H1 (cell line): ENCODE measurements around the gene YIPF2.

Experiments
- CBX5 ChIP-seq: fragments of 300-800, 300-1000 bp; sonication (generic); IDR thresholded peaks from 2 replicates; pipeline ENCODE4 v1.7.1; 2016; ENCODE audit warnings: antibody characterized with exemption, low read length, low read depth
- EP300 ChIP-seq, 2 experiments: IDR thresholded peaks; 1 replicate in 1 of 2; 2 replicates in 1 of 2; pipeline ENCODE4 v1.6.1; 2011 to 2012; ENCODE audit warnings: low read depth in 2 of 2, low read length in 2 of 2, mild to moderate bottlenecking in 2 of 2, borderline replicate concordance in 1 of 2, inconsistent platforms in 1 of 2, moderate library complexity in 1 of 2
- EZH2 ChIP-seq: fragments of 200-600 bp; sonication (generic); IDR thresholded peaks from 2 replicates; pipeline ENCODE4 v1.7.1; 2012; ENCODE audit warnings: low read depth, mild to moderate bottlenecking, moderate library complexity, low read length, inconsistent platforms; ENCODE audit not compliant: severe bottlenecking
- FOSL1 ChIP-seq: IDR thresholded peaks from 2 replicates; pipeline ENCODE4 v1.6.1; 2011; ENCODE audit warnings: mild to moderate bottlenecking, low read depth, low read length, moderate library complexity; ENCODE audit not compliant: insufficient read depth
- MAX ChIP-seq: IDR thresholded peaks from 2 replicates; pipeline ENCODE4 v1.6.1; 2012; ENCODE audit warnings: inconsistent platforms
- POLR2A ChIP-seq, 2 experiments: IDR thresholded peaks; 1 replicate in 1 of 2; 2 replicates in 1 of 2; pipeline ENCODE4 v1.6.1; 2011; ENCODE audit warnings: low read depth in 2 of 2, low read length in 2 of 2, mild to moderate bottlenecking in 2 of 2; ENCODE audit errors: control extremely low read depth in 1 of 2
- POLR2AphosphoS5 ChIP-seq: IDR thresholded peaks from 2 replicates; pipeline ENCODE4 v1.6.1; 2011; ENCODE audit warnings: low read depth, low read length
- POU5F1 ChIP-seq: IDR thresholded peaks from 2 replicates; pipeline ENCODE4 v1.6.1; 2011; ENCODE audit warnings: low read depth, mild to moderate bottlenecking, low read length, moderate library complexity
- RFX5 ChIP-seq: IDR thresholded peaks from 2 replicates; pipeline ENCODE4 v1.6.1; 2011; ENCODE audit warnings: low read depth, low read length, improper control_type of control experiment, borderline replicate concordance
- RXRA ChIP-seq: IDR thresholded peaks from 2 replicates; pipeline ENCODE4 v1.6.1; 2011; ENCODE audit warnings: low read depth, mild to moderate bottlenecking, low read length, moderate library complexity; ENCODE audit not compliant: insufficient read depth
- SP1 ChIP-seq: IDR thresholded peaks from 2 replicates; pipeline ENCODE4 v1.6.1; 2011; ENCODE audit warnings: low read depth, low read length
- TAF1 ChIP-seq: IDR thresholded peaks from 2 replicates; pipeline ENCODE4 v1.6.1; 2011; ENCODE audit warnings: mild to moderate bottlenecking, low read depth, low read length
- TF ChIP-seq, protein P1 (sequence below), 3 experiments: IDR thresholded peaks; 1 replicate in 2 of 3; 2 replicates in 1 of 3; pipeline versions ENCODE4 v1.5.1 to v1.6.1; 2011; ENCODE audit warnings: low read length in 3 of 3, mild to moderate bottlenecking in 3 of 3, inconsistent platforms in 2 of 3, low read depth in 1 of 3, moderate library complexity in 1 of 3; ENCODE audit not compliant: insufficient read depth in 1 of 3; ENCODE audit errors: control extremely low read depth in 1 of 3
- TF ChIP-seq, protein P2 (sequence below): fragments of 300-600 bp; sonication (generic); IDR thresholded peaks from 2 replicates; pipeline ENCODE4 v1.7.1; 2012; ENCODE audit warnings: low read length, moderate library complexity, mild to moderate bottlenecking, inconsistent platforms; ENCODE audit not compliant: insufficient replicate concordance

- TF ChIP-seq, protein P1, sequence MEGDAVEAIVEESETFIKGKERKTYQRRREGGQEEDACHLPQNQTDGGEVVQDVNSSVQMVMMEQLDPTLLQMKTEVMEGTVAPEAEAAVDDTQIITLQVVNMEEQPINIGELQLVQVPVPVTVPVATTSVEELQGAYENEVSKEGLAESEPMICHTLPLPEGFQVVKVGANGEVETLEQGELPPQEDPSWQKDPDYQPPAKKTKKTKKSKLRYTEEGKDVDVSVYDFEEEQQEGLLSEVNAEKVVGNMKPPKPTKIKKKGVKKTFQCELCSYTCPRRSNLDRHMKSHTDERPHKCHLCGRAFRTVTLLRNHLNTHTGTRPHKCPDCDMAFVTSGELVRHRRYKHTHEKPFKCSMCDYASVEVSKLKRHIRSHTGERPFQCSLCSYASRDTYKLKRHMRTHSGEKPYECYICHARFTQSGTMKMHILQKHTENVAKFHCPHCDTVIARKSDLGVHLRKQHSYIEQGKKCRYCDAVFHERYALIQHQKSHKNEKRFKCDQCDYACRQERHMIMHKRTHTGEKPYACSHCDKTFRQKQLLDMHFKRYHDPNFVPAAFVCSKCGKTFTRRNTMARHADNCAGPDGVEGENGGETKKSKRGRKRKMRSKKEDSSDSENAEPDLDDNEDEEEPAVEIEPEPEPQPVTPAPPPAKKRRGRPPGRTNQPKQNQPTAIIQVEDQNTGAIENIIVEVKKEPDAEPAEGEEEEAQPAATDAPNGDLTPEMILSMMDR (IDR thresholded peaks at IDR 0.05; ENCODE audit: control extremely low read depth in 1 of 3, insufficient read depth in 1 of 3, low read depth in 1 of 3, low read length in 3 of 3), result no peak
- TF ChIP-seq MAX (no peak), RXRA (no peak), POU5F1 (no peak), RFX5 (no peak), TAF1 (no peak), EZH2 (no peak), SP1 (no peak), POLR2AphosphoS5 (no peak), POLR2A (IDR thresholded peaks at IDR 0.05; ENCODE audit: control extremely low read depth in 1 of 2, low read depth in 2 of 2, low read length in 2 of 2) (no peak), EP300 (IDR thresholded peaks at IDR 0.05; ENCODE audit: borderline replicate concordance in 1 of 2, low read depth in 2 of 2, low read length in 2 of 2) (no peak), FOSL1 (no peak), CBX5 (no peak)
- TF ChIP-seq, protein P2, sequence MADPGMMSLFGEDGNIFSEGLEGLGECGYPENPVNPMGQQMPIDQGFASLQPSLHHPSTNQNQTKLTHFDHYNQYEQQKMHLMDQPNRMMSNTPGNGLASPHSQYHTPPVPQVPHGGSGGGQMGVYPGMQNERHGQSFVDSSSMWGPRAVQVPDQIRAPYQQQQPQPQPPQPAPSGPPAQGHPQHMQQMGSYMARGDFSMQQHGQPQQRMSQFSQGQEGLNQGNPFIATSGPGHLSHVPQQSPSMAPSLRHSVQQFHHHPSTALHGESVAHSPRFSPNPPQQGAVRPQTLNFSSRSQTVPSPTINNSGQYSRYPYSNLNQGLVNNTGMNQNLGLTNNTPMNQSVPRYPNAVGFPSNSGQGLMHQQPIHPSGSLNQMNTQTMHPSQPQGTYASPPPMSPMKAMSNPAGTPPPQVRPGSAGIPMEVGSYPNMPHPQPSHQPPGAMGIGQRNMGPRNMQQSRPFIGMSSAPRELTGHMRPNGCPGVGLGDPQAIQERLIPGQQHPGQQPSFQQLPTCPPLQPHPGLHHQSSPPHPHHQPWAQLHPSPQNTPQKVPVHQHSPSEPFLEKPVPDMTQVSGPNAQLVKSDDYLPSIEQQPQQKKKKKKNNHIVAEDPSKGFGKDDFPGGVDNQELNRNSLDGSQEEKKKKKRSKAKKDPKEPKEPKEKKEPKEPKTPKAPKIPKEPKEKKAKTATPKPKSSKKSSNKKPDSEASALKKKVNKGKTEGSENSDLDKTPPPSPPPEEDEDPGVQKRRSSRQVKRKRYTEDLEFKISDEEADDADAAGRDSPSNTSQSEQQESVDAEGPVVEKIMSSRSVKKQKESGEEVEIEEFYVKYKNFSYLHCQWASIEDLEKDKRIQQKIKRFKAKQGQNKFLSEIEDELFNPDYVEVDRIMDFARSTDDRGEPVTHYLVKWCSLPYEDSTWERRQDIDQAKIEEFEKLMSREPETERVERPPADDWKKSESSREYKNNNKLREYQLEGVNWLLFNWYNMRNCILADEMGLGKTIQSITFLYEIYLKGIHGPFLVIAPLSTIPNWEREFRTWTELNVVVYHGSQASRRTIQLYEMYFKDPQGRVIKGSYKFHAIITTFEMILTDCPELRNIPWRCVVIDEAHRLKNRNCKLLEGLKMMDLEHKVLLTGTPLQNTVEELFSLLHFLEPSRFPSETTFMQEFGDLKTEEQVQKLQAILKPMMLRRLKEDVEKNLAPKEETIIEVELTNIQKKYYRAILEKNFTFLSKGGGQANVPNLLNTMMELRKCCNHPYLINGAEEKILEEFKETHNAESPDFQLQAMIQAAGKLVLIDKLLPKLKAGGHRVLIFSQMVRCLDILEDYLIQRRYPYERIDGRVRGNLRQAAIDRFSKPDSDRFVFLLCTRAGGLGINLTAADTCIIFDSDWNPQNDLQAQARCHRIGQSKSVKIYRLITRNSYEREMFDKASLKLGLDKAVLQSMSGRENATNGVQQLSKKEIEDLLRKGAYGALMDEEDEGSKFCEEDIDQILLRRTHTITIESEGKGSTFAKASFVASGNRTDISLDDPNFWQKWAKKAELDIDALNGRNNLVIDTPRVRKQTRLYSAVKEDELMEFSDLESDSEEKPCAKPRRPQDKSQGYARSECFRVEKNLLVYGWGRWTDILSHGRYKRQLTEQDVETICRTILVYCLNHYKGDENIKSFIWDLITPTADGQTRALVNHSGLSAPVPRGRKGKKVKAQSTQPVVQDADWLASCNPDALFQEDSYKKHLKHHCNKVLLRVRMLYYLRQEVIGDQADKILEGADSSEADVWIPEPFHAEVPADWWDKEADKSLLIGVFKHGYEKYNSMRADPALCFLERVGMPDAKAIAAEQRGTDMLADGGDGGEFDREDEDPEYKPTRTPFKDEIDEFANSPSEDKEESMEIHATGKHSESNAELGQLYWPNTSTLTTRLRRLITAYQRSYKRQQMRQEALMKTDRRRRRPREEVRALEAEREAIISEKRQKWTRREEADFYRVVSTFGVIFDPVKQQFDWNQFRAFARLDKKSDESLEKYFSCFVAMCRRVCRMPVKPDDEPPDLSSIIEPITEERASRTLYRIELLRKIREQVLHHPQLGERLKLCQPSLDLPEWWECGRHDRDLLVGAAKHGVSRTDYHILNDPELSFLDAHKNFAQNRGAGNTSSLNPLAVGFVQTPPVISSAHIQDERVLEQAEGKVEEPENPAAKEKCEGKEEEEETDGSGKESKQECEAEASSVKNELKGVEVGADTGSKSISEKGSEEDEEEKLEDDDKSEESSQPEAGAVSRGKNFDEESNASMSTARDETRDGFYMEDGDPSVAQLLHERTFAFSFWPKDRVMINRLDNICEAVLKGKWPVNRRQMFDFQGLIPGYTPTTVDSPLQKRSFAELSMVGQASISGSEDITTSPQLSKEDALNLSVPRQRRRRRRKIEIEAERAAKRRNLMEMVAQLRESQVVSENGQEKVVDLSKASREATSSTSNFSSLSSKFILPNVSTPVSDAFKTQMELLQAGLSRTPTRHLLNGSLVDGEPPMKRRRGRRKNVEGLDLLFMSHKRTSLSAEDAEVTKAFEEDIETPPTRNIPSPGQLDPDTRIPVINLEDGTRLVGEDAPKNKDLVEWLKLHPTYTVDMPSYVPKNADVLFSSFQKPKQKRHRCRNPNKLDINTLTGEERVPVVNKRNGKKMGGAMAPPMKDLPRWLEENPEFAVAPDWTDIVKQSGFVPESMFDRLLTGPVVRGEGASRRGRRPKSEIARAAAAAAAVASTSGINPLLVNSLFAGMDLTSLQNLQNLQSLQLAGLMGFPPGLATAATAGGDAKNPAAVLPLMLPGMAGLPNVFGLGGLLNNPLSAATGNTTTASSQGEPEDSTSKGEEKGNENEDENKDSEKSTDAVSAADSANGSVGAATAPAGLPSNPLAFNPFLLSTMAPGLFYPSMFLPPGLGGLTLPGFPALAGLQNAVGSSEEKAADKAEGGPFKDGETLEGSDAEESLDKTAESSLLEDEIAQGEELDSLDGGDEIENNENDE, result no peak
These were observed 8.8 kb downstream of the YIPF2 start for GRCh38 chr19:10919352-10920287.
